A549 (cell line): Measurements from ENCODE around the gene LDLRAP1. TPM values are rescaled to one million over a fixed set of nuclear protein-coding genes. Genes with fewer than 3 reads are reported as not detected.

Experiments
- ATAC-seq, 2 experiments: fragments of 200-7000 bp in 1 of 2; fragments of >200 bp in 1 of 2; cut with Nextera tagmentation in 1 of 2; cut with Tn5 transposase in 1 of 2; 3 replicates each; pipeline versions ENCODE4 v1.8.0 to v1.9.1; 2018 to 2020; ENCODE audit warnings: mild to moderate bottlenecking in 1 of 2, moderate library complexity in 1 of 2
- CTCF ChIA-PET: fragments of 300-600 bp; sonication (Branson Sonifier 250); formaldehyde crosslinking; extraction: SDS; loops from one replicate; lab custom pipeline; 2021; ENCODE audit warnings: antibody characterized with exemption, inconsistent platforms; lab: Yijun Ruan, JAX
- POLR2A ChIA-PET: fragments of 350-600 bp; formaldehyde crosslinking; extraction: SDS; loops from one replicate; lab custom pipeline; 2021; ENCODE audit warnings: antibody characterized with exemption, inconsistent platforms; lab: Yijun Ruan, JAX
- DNase-seq, 2 experiments: peaks; one replicate each; pipeline versions ENCODE4 v3.0.0 to v3.0.0-alpha.2; 2011 to 2016; ENCODE audit warnings: low read depth in 1 of 2, low spot score in 1 of 2
- FAIRE-seq: peaks from 2 replicates; lab custom pipeline; 2011; peaks lifted over from hg19 to GRCh38; lab: Jason Lieb, UNC
- H3K27ac ChIP-seq, 2 experiments: fragments of >200 bp; sonication (Bioruptor Twin); formaldehyde crosslinking; 3 replicates each; pipeline ENCODE4 v1.5.1; 2016 to 2017
- H3K4me1 ChIP-seq: fragments of >200 bp; sonication (Bioruptor Twin); formaldehyde crosslinking; 3 replicates; pipeline ENCODE4 v1.6.1; 2016
- H3K4me2 ChIP-seq: fragments of >200 bp; sonication (Bioruptor Twin); formaldehyde crosslinking; 3 replicates; pipeline ENCODE4 v1.6.1; 2016
- H3K4me3 ChIP-seq: fragments of >200 bp; sonication (Bioruptor Twin); formaldehyde crosslinking; 3 replicates; pipeline ENCODE4 v1.5.1; 2016
- H3K9me3 ChIP-seq: fragments of >200 bp; sonication (Bioruptor Twin); formaldehyde crosslinking; 3 replicates; pipeline ENCODE4 v1.6.1; 2016
- CBX8 ChIP-seq: fragments of 200-600 bp; sonication (generic); IDR thresholded peaks from 2 replicates; pipeline ENCODE4 v1.6.1; 2016
- CEBPB ChIP-seq, 2 experiments: fragments of >200 bp in 1 of 2; sonication (Bioruptor Twin) in 1 of 2; formaldehyde crosslinking in 1 of 2; IDR thresholded peaks; 2 replicates each; pipeline ENCODE4 v1.6.1; 2012 to 2016
- HDAC2 ChIP-seq: fragments of 200-600 bp; sonication (generic); IDR thresholded peaks from 2 replicates; pipeline ENCODE4 v1.6.1; 2016
- HOXB5 ChIP-seq: fragments of 250-450 bp; sonication (Bioruptor Pico); IDR thresholded peaks from 2 replicates; pipeline ENCODE4 v1.5.0; 2020; ENCODE audit warnings: mild to moderate bottlenecking, moderate library complexity
- MAFK ChIP-seq: fragments of 450-650 bp; IDR thresholded peaks from 2 replicates; pipeline ENCODE4 v1.6.1; 2014; ENCODE audit not compliant: partially characterized antibody
- NFE2L2 ChIP-seq: fragments of 150-350 bp; conservative IDR thresholded peaks from 2 replicates; pipeline ENCODE4 v1.6.1; 2014; ENCODE audit warnings: low read length
- NPAS2 ChIP-seq: fragments of 250-450 bp; sonication (Bioruptor Pico); IDR thresholded peaks from 2 replicates; pipeline ENCODE4 v1.8.0; 2022; ENCODE audit warnings: mild to moderate bottlenecking, moderate library complexity, borderline replicate concordance
- POLR2AphosphoS2 ChIP-seq: conservative IDR thresholded peaks from 2 replicates; pipeline ENCODE4 v1.6.1; 2012; ENCODE audit warnings: low read length, improper control_type of control experiment, inconsistent platforms
- RARB ChIP-seq: fragments of 250-450 bp; sonication (Bioruptor Pico); IDR thresholded peaks from 2 replicates; pipeline ENCODE4 v1.8.0; 2021; ENCODE audit warnings: mild to moderate bottlenecking, moderate library complexity
- TFCP2L1 ChIP-seq: fragments of 250-450 bp; sonication (Bioruptor Pico); IDR thresholded peaks from 2 replicates; pipeline ENCODE4 v1.5.0; 2021; ENCODE audit warnings: mild to moderate bottlenecking
- TP53 ChIP-seq: fragments of 250-450 bp; sonication (Bioruptor Pico); IDR thresholded peaks from 2 replicates; pipeline ENCODE4 v1.5.0; 2021; ENCODE audit warnings: mild to moderate bottlenecking, moderate library complexity
- ZC3H11A ChIP-seq: fragments of 450-650 bp; IDR thresholded peaks from 2 replicates; pipeline ENCODE4 v1.6.1; 2014; ENCODE audit warnings: antibody characterized with exemption, mild to moderate bottlenecking
- ZNF302 ChIP-seq: fragments of 250-450 bp; sonication (Bioruptor Pico); IDR thresholded peaks from 2 replicates; pipeline ENCODE4 v1.9.0; 2021; ENCODE audit warnings: inconsistent platforms, mild to moderate bottlenecking, moderate library complexity
- WGBS: methylation state at CpG from one replicate; pipeline ENCODE4 v1.1.6; 2017; ENCODE audit errors: missing lambda C conversion rate; 5-methylcytosine and 5-hydroxymethylcytosine counted together
- polyA plus RNA-seq, 4 experiments: library from polyadenylated mRNA; depleted of rRNA in 3 of 4; stranded (reverse); fragments of >200 nt; fragmentation: RNase III in 1 of 4; extraction: RNeasy Plus Mini Kit Qiagen cat#74134 plus additional on column Dnase treatment in 1 of 4; gene quantifications; 2 replicates in 3 of 4; 3 replicates in 1 of 4; pipeline ENCODE4 v1.2.3, GENCODE V29; 2011 to 2017
- TF ChIP-seq, protein P1 (sequence below): fragments of >200 bp; sonication (Bioruptor Twin); formaldehyde crosslinking; IDR thresholded peaks from 3 replicates; pipeline ENCODE4 v1.6.1; 2016
- TF ChIP-seq, protein P2 (sequence below): fragments of 200-600 bp; sonication (generic); IDR thresholded peaks from 2 replicates; pipeline ENCODE4 v1.6.1; 2016; ENCODE audit warnings: antibody characterized with exemption, mild to moderate bottlenecking, moderate library complexity
- TF ChIP-seq, protein P3 (sequence below): fragments of >200 bp; sonication (Bioruptor Twin); formaldehyde crosslinking; IDR thresholded peaks from 2 replicates; pipeline ENCODE4 v1.6.1; 2016
- TF ChIP-seq, protein P4 (sequence below): fragments of 150-350 bp; IDR thresholded peaks from 2 replicates; pipeline ENCODE4 v1.6.1; 2014; ENCODE audit warnings: low read depth, mild to moderate bottlenecking, low read length
- TF ChIP-seq, protein P5 (sequence below): fragments of >200 bp; sonication (Bioruptor Twin); formaldehyde crosslinking; IDR thresholded peaks from 3 replicates; pipeline ENCODE4 v1.5.1; 2016
- TF ChIP-seq, protein P6 (sequence below): IDR thresholded peaks from 2 replicates; pipeline ENCODE4 v1.6.1; 2012

LDLRAP1 gene
- polyA plus RNA-seq, 2 of the 4 experiments (the other 2 are of a cell fraction), result 7.9 to 10.1 TPM

DNA sequence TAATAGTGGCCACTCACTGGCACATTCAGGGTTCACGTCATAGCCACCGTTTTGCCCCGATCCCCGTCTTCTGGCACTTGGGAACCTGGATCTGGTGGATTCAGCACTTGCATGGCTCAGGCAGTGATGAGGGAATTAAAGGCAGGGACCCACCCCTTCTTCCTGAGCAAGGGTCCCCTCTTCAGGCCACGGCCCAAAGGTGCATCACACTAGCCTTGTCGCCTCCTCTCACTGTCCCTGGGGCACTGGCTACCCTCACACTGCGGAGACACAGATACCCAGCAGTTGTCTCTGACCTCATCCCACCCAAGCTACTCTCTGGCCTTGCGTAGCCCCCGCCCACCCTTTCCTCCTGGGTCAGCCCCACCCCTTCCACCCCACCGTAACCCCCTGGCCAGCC lies 19.9 kb upstream of the LDLRAP1 start:
- 85% methylated on average over 8 of the region's 10 CpGs for WGBS
- H3K9me3 ChIP-seq, result no peaks in the 10 kb centered on the region
- FAIRE-seq (no peak), DNase-seq (no peak), ATAC-seq (no peak)
- H3K4me3 ChIP-seq, result no peak overlapping the region
- no peak overlapping the region for H3K4me2 ChIP-seq
- ChIA-PET POLR2A (no interaction called here), CTCF (interaction anchor here (1.4 kb wide), 1 partner anchor 10 kb away, joined by 5 read pairs; no protein-coding TSS in a partner anchor)
- H3K27ac ChIP-seq, result no peak overlapping the region
- TF ChIP-seq HOXB5 (CRISPR knock-in tag), result no peak
- TF ChIP-seq TP53, result no peak
- TF ChIP-seq HDAC2, result no peak
- TF ChIP-seq, protein P1, sequence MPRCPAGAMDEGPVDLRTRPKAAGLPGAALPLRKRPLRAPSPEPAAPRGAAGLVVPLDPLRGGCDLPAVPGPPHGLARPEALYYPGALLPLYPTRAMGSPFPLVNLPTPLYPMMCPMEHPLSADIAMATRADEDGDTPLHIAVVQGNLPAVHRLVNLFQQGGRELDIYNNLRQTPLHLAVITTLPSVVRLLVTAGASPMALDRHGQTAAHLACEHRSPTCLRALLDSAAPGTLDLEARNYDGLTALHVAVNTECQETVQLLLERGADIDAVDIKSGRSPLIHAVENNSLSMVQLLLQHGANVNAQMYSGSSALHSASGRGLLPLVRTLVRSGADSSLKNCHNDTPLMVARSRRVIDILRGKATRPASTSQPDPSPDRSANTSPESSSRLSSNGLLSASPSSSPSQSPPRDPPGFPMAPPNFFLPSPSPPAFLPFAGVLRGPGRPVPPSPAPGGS, result no peak
- TF ChIP-seq NPAS2 (CRISPR knock-in tag), result no peak
- TF ChIP-seq ZC3H11A, result no peak
- TF ChIP-seq, protein P2, sequence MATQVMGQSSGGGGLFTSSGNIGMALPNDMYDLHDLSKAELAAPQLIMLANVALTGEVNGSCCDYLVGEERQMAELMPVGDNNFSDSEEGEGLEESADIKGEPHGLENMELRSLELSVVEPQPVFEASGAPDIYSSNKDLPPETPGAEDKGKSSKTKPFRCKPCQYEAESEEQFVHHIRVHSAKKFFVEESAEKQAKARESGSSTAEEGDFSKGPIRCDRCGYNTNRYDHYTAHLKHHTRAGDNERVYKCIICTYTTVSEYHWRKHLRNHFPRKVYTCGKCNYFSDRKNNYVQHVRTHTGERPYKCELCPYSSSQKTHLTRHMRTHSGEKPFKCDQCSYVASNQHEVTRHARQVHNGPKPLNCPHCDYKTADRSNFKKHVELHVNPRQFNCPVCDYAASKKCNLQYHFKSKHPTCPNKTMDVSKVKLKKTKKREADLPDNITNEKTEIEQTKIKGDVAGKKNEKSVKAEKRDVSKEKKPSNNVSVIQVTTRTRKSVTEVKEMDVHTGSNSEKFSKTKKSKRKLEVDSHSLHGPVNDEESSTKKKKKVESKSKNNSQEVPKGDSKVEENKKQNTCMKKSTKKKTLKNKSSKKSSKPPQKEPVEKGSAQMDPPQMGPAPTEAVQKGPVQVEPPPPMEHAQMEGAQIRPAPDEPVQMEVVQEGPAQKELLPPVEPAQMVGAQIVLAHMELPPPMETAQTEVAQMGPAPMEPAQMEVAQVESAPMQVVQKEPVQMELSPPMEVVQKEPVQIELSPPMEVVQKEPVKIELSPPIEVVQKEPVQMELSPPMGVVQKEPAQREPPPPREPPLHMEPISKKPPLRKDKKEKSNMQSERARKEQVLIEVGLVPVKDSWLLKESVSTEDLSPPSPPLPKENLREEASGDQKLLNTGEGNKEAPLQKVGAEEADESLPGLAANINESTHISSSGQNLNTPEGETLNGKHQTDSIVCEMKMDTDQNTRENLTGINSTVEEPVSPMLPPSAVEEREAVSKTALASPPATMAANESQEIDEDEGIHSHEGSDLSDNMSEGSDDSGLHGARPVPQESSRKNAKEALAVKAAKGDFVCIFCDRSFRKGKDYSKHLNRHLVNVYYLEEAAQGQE, result no peak
- no peak for TF ChIP-seq RARB (CRISPR knock-in tag)
- H3K4me1 ChIP-seq, result 0 out of 3 replicates have a peak, but pooled peaks cover 7% of the 10 kb centered on the region

DNA sequence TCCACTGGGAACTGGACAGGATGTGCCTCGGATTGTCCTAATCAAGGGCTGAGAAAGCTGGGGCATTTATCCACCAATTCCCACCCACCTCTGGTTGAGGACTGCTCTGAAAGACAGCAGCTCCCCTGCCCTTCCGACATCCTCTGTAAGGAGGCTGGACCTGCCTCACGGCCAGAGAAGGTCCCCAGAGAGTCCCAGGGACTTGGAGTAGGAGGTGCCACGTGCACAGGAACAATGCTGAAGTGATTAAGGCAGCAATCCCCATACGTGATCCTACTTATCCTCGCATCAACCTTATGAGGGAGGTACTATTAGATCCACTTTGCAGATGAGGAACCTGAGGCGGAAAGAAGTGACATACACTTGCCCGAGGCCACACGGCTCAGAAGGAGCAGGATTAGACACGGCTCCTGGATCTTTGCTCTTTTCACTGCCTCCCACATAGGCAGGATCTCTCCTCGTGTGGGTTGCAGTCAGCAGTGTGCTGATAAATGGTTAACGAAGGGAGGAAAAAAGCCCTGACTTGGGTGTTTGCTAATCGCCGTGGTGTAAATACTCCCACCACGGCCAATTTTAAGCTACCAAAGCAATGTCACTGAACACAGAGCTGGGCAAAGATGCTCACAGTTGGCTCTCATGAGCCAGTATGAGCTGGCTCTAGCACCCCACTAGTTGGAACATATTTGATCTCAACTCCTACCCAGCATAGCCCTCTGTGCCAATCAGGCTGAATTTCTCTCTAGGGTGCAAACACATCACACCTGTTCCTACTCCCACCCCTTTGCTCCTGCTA lies 18.6 kb upstream of the LDLRAP1 start:
- no peak for FAIRE-seq
- no peak for DNase-seq
- 0 out of 3 replicates have a peak, but pooled peaks cover 7% of the 10 kb centered on the region for H3K4me1 ChIP-seq
- ChIA-PET POLR2A (no interaction called here), CTCF (interaction anchor here (1.1 kb wide), 1 partner anchor 48 kb away, joined by 3 read pairs; no protein-coding TSS in a partner anchor)
- no peak overlapping the region for H3K4me2 ChIP-seq
- 62% methylated on average over 15 of the region's 15 CpGs for WGBS
- H3K4me3 ChIP-seq, result no peak overlapping the region
- H3K9me3 ChIP-seq, result no peaks in the 10 kb centered on the region
- ATAC-seq, result no peak
- H3K27ac ChIP-seq, result no peak overlapping the region
- TF ChIP-seq TP53, result no peak
- TF ChIP-seq CEBPB (IDR thresholded peaks at IDR 0.05), result no peak
- no peak for TF ChIP-seq TFCP2L1 (CRISPR knock-in tag)
- TF ChIP-seq, protein P1, result no peak
- no peak for TF ChIP-seq CBX8
- TF ChIP-seq, protein P3, sequence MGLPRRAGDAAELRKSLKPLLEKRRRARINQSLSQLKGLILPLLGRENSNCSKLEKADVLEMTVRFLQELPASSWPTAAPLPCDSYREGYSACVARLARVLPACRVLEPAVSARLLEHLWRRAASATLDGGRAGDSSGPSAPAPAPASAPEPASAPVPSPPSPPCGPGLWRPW, result no peak
- TF ChIP-seq ZNF302 (CRISPR knock-in tag), result no peak
- TF ChIP-seq, protein P2, result no peak
- TF ChIP-seq, protein P4, sequence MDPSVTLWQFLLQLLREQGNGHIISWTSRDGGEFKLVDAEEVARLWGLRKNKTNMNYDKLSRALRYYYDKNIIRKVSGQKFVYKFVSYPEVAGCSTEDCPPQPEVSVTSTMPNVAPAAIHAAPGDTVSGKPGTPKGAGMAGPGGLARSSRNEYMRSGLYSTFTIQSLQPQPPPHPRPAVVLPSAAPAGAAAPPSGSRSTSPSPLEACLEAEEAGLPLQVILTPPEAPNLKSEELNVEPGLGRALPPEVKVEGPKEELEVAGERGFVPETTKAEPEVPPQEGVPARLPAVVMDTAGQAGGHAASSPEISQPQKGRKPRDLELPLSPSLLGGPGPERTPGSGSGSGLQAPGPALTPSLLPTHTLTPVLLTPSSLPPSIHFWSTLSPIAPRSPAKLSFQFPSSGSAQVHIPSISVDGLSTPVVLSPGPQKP, result no peak
- TF ChIP-seq, protein P5, sequence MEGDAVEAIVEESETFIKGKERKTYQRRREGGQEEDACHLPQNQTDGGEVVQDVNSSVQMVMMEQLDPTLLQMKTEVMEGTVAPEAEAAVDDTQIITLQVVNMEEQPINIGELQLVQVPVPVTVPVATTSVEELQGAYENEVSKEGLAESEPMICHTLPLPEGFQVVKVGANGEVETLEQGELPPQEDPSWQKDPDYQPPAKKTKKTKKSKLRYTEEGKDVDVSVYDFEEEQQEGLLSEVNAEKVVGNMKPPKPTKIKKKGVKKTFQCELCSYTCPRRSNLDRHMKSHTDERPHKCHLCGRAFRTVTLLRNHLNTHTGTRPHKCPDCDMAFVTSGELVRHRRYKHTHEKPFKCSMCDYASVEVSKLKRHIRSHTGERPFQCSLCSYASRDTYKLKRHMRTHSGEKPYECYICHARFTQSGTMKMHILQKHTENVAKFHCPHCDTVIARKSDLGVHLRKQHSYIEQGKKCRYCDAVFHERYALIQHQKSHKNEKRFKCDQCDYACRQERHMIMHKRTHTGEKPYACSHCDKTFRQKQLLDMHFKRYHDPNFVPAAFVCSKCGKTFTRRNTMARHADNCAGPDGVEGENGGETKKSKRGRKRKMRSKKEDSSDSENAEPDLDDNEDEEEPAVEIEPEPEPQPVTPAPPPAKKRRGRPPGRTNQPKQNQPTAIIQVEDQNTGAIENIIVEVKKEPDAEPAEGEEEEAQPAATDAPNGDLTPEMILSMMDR, result no peak
- no peak for TF ChIP-seq NFE2L2
- no peak for TF ChIP-seq MAFK
- TF ChIP-seq, protein P6, sequence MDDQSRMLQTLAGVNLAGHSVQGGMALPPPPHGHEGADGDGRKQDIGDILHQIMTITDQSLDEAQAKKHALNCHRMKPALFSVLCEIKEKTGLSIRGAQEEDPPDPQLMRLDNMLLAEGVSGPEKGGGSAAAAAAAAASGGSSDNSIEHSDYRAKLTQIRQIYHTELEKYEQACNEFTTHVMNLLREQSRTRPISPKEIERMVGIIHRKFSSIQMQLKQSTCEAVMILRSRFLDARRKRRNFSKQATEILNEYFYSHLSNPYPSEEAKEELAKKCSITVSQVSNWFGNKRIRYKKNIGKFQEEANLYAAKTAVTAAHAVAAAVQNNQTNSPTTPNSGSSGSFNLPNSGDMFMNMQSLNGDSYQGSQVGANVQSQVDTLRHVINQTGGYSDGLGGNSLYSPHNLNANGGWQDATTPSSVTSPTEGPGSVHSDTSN, result no peak
- TF ChIP-seq RARB (CRISPR knock-in tag), result no peak
- no peak for TF ChIP-seq POLR2AphosphoS2
- TF ChIP-seq NPAS2 (CRISPR knock-in tag), result no peak
